Inflammatory macrophage (primary cell): ENCODE measurements around the gene EPB41L4B.

Experiments used
- DNase-seq, 2 donors: peaks; one replicate each; pipeline ENCODE4 v3.0.0-alpha.2; 2020 to 2022

The EPB41L4B gene

DNA sequence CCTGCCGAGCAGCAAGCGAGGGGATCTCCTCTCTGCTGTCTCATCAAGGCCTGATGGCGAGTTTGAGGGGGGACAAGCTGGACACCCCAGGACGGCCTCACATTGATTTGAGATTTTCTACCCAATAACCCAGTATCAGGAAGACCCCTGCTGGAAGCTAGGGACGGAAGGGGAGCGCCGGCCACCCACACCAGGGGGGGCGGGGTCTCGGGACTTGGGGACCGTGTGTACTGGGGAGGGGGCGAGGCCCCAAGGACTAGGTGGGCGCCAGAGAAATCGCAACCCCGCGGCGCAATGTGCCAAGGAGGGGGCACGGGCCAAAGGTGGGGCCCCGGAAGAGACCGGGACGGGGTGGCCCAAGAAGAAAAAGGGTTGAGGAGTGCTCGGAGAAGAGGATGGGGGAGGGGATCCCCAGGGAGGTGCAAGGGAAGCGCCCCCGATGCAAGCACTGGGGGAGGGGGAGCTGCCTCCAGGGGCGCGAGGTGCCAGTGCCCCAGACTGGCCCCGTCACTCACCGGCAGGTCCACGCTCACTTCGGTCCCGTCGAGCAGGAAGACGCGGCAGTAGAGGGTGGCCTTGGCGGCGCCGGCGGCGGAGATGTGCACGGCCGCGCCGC lies 1.1 kb downstream of the EPB41L4B start:
- no peak for DNase-seq

- DNase-seq, result no peak
Measured at GRCh38 chr9:109319017-109319625, 1.7 kb downstream of the EPB41L4B start.

- DNase-seq, result no peak
Measured at GRCh38 chr9:109317979-109318741, 2.7 kb downstream of the EPB41L4B start.

DNA sequence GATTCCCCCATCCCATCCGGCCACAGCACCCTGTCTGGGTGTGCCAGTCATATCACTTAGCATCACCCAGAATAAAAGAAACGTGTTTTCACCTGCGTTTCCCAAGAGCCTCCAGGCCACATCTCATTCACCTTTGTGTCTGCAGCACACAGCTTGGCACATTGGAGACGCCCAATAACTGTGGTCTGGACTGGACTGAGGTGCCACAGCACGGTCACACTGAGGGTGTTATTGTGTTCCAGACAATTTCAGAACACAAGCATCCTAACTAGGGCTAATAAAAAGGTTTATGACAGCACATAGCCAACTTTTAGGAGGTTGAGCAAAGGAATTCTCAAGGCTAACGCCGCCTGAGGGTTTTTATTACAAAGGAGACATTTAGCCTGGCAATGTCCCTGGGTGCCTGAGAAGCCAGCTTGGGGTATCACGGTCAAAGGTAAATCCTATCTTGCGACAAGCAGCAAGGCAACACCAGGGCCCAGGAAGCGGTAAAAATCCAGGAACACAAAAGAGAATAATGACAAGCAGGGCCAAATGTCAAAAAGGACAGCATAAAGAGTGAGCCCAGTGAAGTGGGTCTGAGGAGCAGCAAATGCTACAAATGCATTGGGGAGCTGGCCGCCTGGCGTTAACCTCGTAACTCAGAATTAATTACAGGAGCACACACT lies 3.4 kb downstream of the EPB41L4B start:
- no peak for DNase-seq

DNA sequence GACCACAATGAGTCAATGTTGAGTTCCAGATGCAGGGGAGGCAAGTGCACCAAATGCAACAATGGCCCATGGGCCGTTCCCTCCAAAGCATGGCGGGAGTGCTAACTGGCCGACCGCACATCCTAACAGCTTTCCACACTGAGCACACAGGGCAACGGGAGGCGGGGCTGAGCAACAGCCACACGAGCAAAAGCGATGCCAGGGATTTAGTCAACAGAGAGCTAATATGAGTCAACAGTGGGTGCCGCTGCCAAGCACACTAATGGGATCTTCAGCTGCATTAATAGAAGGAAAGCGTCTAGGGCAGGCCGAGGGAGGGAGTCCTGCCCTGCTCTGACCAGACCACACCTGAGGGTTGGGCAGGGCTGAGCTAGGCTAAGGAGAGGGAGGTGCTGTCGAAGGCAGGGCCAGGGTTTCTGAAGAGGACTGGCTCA lies 4.6 kb downstream of the EPB41L4B start:
- no peak for DNase-seq

GRCh38 chr9:109315480-109316206 lies 5.2 kb downstream of the EPB41L4B start:
- peak; percentile 41 to 80 for DNase-seq

GRCh38 chr9:109314011-109314531 lies 6.8 kb downstream of the EPB41L4B start:
- DNase-seq, result no peak

DNA sequence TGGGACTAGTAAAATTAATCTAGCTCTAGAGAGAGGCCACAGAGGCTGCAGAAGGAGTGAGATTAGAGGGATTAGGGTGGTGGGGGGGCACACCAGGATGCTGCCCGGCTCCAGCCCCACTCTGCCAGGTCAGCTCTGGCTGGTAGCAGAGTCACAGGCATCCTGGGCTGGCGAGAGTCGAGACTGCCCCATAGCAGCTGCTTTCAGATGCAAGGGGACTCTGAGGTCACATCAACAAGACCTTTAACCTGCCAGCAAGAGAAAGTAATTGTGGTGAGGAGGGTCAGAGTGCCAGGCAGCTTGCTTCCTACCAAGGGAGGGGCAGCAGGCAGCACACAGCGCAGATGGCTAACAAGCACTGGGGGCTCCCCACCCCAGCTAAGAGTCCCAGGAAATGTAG lies 7.5 kb downstream of the EPB41L4B start:
- no peak for DNase-seq

GRCh38 chr9:109312783-109313182 lies 8.1 kb downstream of the EPB41L4B start:
- DNase-seq, result no peak

DNA sequence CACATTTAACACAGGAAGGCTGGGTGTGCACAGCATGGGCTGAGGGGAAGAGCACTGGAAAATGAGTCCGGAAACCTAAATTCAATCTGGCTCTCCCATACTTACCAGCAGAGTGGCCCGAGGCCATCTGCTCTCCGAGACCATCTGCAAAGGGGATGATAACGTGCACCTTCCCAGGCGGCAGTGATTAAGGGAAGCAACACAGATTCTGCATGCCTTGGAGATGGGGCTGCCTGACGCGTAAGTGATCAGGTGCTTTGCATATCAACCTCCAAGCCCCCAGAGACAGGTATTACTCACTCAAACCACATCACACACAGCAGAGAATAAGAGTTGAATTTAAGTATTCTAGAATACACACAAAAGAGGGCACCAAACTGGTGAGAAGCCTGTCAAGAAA lies 9.1 kb downstream of the EPB41L4B start:
- no peak for DNase-seq

GRCh38 chr9:109311286-109311685 lies 9.6 kb downstream of the EPB41L4B start:
- DNase-seq, result no peak

GRCh38 chr9:109310486-109310901 lies 10.4 kb downstream of the EPB41L4B start:
- no peak for DNase-seq

GRCh38 chr9:109309282-109309681 lies 11.6 kb downstream of the EPB41L4B start:
- DNase-seq, result no peak

- DNase-seq, result no peak
Measured at GRCh38 chr9:109307380-109308240, 13.2 kb downstream of the EPB41L4B start.

DNA sequence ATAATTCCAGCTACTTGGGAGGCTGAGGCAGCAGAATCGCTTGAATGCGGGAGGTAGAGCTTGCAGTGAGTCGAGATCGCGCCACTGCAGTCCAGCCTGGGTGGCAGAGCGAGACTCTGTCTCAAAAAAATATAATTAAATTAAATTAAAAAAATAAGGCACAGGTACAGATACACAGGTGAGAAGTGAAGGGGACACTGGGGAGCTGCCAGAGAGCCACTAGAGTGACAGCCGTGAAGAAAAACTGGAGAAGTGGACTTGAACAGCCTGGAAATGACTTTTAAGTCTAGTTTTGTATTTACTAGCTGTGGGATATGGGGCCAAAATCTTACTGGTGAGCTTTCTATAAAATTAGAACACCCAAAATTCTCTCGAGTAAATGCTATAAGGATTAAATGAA lies 15.1 kb downstream of the EPB41L4B start:
- DNase-seq, result no peak

GRCh38 chr9:109304347-109304746 lies 16.5 kb downstream of the EPB41L4B start:
- no peak for DNase-seq

- no peak for DNase-seq
Measured at GRCh38 chr9:109303900-109304299, 17.0 kb downstream of the EPB41L4B start.

DNA sequence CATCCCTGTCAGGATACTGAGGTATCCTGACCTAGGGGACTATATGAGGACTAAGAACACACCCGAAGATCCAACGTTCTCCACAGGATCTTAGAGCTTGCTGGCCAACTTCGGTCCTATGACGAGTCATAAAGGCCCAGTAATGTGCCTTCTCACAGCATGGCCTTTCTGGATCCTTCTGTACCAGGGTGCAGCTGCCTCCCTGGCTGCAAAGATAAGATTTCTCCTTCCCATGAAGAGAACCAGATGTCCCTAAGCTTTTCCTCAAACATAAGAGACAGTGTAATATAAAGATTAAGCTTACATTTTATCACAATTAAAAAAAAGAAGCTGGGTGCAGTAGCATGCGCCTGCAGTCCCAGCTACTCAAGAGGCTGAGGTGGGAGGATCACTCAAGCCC lies 18.3 kb downstream of the EPB41L4B start:
- DNase-seq, result no peak

- no peak for DNase-seq
Measured at GRCh38 chr9:109301012-109301411, 19.8 kb downstream of the EPB41L4B start.

DNA sequence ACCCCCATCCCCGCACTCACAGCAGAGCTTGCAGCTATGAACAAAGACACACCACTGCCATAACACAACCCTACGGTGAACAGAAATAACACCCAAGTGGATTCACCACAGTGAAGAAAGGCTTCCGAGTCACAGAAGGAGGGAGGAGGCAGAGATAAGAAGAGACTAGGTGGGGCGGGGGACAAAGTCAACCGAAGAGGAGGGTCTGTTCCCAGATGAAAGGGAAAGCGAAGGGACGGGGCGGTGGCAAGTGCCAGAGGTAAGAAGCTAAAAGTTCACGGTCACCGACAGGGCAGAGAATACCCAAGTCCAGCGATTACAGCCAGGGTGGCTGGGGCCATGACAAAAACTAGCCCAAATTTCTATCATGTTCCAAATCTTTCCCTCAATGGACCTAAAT lies 21.0 kb downstream of the EPB41L4B start:
- DNase-seq, result no peak

- DNase-seq, result no peak
Measured at GRCh38 chr9:109297899-109298298, 23.0 kb downstream of the EPB41L4B start.
